OCI-LY3 (cell line): Measurements from ENCODE around the gene ANKRD30A.
"Not testable (repeated sequence)": the region's sequence is repeated elsewhere in the genome, so short reads cannot be mapped to it uniquely, and the experiment has no call there.

ENCODE experiments used
- H2AFZ ChIP-seq: fragments of 200-600, 300-600 bp; shearing (Covaris generic); 2 replicates; pipeline ENCODE4 v1.6.0; 2014; ENCODE audit warnings: antibody characterized with exemption, low read depth, low read length
- H3K27ac ChIP-seq: fragments of 200-600, 300-600 bp; sonication (generic); 2 replicates; pipeline ENCODE4 v1.5.1; 2014; ENCODE audit warnings: mild to moderate bottlenecking, low read length, moderate library complexity, mixed read lengths
- H3K27me3 ChIP-seq: fragments of 200-600, 300-600 bp; sonication (generic); 2 replicates; pipeline ENCODE4 v1.6.1; 2014; ENCODE audit warnings: low read depth, low read length, mixed read lengths
- H3K36me3 ChIP-seq: fragments of 200-600, 300-600 bp; sonication (generic); replicated peaks from 2 replicates; pipeline ENCODE3; 2014; ENCODE audit warnings: low read depth, low read length, mixed read lengths
- H3K4me1 ChIP-seq: fragments of 300-600, 200-600 bp; sonication (generic); 2 replicates; pipeline ENCODE4 v1.6.1; 2014; ENCODE audit warnings: low read length, mixed read lengths
- H3K4me2 ChIP-seq: fragments of 200-600, 300-600 bp; sonication (generic); 2 replicates; pipeline ENCODE4 v1.6.1; 2014; ENCODE audit warnings: low read length, mixed read lengths
- H3K4me3 ChIP-seq: fragments of 300-600, 200-600 bp; sonication (generic); 2 replicates; pipeline ENCODE4 v1.5.1; 2014; ENCODE audit warnings: antibody characterized with exemption, mild to moderate bottlenecking, low read length, moderate library complexity
- H3K79me2 ChIP-seq: fragments of 300-600, 200-600 bp; shearing (Covaris generic); 2 replicates; pipeline ENCODE4 v1.6.1; 2014; ENCODE audit warnings: mild to moderate bottlenecking, low read length, mixed read lengths
- H3K9ac ChIP-seq: fragments of 300-600, 200-600 bp; shearing (Covaris generic); 2 replicates; pipeline ENCODE4 v1.6.0; 2014; ENCODE audit warnings: mild to moderate bottlenecking, low read length, moderate library complexity
- H3K9me3 ChIP-seq: fragments of 200-600, 300-600 bp; shearing (Covaris generic); 2 replicates; pipeline ENCODE4 v1.6.1; 2014; ENCODE audit warnings: low read length, mixed read lengths; ENCODE audit not compliant: insufficient read depth
- H4K20me1 ChIP-seq: fragments of 200-600, 300-600 bp; sonication (generic); 2 replicates; pipeline ENCODE4 v1.6.1; 2016; ENCODE audit warnings: low read length, mixed read lengths; ENCODE audit not compliant: insufficient read depth
- EZH2phosphoT487 ChIP-seq: fragments of 200-600 bp; shearing (Covaris generic); IDR thresholded peaks from 2 replicates; pipeline ENCODE4 v1.6.1; 2018; ENCODE audit warnings: antibody characterized with exemption, mixed run types, low read depth
- TF ChIP-seq, protein P1 (sequence below): fragments of 200-600, 300-600 bp; sonication (generic); IDR thresholded peaks from 2 replicates; pipeline ENCODE4 v1.5.1; 2014; ENCODE audit warnings: antibody characterized with exemption, low read length, low read depth

The ANKRD30A gene

DNA sequence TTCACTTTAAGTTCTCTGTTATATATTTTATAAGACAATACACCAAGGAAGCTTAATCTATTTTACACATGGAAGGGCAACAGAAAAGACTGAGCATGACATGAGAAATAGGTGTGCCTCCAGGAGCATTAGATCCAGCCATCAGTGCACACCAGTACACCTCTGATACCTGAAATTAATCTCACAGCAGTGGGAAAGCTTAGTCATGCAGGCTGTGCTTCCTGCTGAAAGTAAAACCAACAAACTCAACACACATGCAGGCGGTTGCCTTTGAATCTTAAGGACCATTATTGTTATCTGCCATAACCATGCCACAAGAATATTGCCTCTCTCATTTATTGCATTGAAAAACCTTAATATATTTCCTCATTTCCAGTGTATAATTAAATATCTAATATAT is 16.4 kb upstream of the ANKRD30A start:
- Histone ChIP-seq H3K79me2 (no peaks in the 10 kb centered on the region), H3K27ac (no peak overlapping the region), H3K4me2 (no peak overlapping the region), H3K4me1 (no peaks in the 10 kb centered on the region), H3K27me3 (no peaks in the 10 kb centered on the region), H3K9me3 (no peaks in the 10 kb centered on the region), H4K20me1 (no peaks in the 10 kb centered on the region), H3K4me3 (no peak overlapping the region), H3K36me3 (no peaks in the 10 kb centered on the region), H2AFZ (no peak overlapping the region), H3K9ac (no peak overlapping the region)
- TF ChIP-seq EZH2phosphoT487: no peak
- TF ChIP-seq, protein P1, sequence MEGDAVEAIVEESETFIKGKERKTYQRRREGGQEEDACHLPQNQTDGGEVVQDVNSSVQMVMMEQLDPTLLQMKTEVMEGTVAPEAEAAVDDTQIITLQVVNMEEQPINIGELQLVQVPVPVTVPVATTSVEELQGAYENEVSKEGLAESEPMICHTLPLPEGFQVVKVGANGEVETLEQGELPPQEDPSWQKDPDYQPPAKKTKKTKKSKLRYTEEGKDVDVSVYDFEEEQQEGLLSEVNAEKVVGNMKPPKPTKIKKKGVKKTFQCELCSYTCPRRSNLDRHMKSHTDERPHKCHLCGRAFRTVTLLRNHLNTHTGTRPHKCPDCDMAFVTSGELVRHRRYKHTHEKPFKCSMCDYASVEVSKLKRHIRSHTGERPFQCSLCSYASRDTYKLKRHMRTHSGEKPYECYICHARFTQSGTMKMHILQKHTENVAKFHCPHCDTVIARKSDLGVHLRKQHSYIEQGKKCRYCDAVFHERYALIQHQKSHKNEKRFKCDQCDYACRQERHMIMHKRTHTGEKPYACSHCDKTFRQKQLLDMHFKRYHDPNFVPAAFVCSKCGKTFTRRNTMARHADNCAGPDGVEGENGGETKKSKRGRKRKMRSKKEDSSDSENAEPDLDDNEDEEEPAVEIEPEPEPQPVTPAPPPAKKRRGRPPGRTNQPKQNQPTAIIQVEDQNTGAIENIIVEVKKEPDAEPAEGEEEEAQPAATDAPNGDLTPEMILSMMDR: no peak

DNA sequence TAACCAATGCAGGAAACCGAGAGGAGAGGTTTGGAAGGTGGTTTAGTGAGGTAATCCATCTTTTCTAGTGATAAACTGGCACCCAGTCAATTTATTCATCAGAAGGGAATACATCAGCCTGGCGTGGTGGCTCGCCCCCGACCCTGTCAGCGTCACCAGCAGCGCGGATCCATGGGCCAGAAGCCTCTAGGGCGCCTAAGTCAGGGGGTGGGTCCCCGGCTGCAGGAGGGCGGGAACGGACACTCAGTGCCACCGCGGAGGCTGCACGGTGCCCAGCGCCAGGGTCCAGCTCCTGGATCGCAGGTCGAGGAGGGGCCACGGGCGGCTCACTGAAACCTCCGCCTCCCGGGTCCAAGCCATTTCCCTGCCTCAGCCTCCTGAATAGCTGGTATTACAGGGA is 866 bp upstream of the ANKRD30A start:
- no peaks in the 10 kb centered on the region for H3K9me3 ChIP-seq
- H4K20me1 ChIP-seq: no peaks in the 10 kb centered on the region
- no peak for TF ChIP-seq EZH2phosphoT487
- TF ChIP-seq, protein P1: no peak
- H3K4me2 ChIP-seq: no peak overlapping the region
- H3K36me3 ChIP-seq: no peaks in the 10 kb centered on the region
- no peaks in the 10 kb centered on the region for H3K4me1 ChIP-seq
- no peak overlapping the region for H3K9ac ChIP-seq
- no peak overlapping the region for H2AFZ ChIP-seq
- no peaks in the 10 kb centered on the region for H3K79me2 ChIP-seq
- H3K4me3 ChIP-seq: no peak overlapping the region
- no peaks in the 10 kb centered on the region for H3K27me3 ChIP-seq
- no peak overlapping the region for H3K27ac ChIP-seq

DNA sequence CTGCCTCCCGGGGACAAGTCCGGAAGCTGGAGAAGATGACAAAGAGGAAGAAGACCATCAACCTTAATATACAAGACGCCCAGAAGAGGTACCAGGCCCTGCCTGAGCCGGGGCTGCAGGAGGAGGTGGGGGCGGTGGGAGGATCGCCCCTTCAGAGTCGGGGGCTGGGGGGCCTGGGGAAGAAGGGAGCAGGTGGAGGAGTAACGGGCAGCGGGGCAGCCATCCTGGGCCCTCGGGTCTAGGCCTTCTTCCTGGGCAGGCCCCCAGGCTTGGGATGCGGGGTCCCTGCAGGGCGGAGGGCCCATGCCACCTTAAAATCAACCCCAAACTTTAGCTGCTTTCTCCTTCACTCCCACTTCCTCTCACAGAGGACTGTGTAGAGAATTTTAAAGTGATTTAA is 523 bp downstream of the ANKRD30A start:
- Histone ChIP-seq H3K27me3 (no peaks in the 10 kb centered on the region), H3K4me1 (no peaks in the 10 kb centered on the region), H3K9ac (no peak overlapping the region), H3K27ac (no peak overlapping the region), H2AFZ (no peak overlapping the region), H3K79me2 (no peaks in the 10 kb centered on the region), H3K4me2 (no peak overlapping the region), H3K4me3 (no peak overlapping the region), H3K36me3 (no peaks in the 10 kb centered on the region), H4K20me1 (no peaks in the 10 kb centered on the region), H3K9me3 (no peaks in the 10 kb centered on the region)
- TF ChIP-seq, protein P1: no peak
- no peak for TF ChIP-seq EZH2phosphoT487

DNA sequence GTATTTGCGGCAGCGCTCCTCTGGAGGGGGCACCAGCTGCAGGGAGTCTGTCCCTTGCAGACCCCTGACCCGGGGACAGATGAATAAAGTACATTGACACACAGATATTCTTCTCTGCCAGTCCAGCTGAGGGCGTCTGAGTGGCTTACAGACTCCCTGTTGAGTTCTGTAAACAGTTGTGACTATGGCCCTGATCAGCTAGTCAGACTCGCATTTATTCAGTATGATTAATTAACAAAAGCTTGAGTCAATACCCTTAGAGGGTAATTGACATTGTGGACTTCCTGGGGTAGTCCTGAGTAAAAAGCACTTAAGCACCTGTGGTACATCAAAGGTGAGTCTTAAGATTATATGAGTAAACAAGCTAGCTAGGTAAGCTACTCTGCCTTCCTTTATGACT is 21.0 kb downstream of the ANKRD30A start:
- Histone ChIP-seq H3K4me2 (no peak overlapping the region), H3K4me1 (no peaks in the 10 kb centered on the region), H3K4me3 (no peak overlapping the region), H2AFZ (no peak overlapping the region), H3K9me3 (no peaks in the 10 kb centered on the region), H3K27me3 (no peaks in the 10 kb centered on the region), H3K27ac (no peak overlapping the region), H4K20me1 (no peaks in the 10 kb centered on the region), H3K9ac (no peak overlapping the region), H3K79me2 (no peaks in the 10 kb centered on the region), H3K36me3 (no peaks in the 10 kb centered on the region)
- TF ChIP-seq EZH2phosphoT487: no peak
- TF ChIP-seq, protein P1: no peak

DNA sequence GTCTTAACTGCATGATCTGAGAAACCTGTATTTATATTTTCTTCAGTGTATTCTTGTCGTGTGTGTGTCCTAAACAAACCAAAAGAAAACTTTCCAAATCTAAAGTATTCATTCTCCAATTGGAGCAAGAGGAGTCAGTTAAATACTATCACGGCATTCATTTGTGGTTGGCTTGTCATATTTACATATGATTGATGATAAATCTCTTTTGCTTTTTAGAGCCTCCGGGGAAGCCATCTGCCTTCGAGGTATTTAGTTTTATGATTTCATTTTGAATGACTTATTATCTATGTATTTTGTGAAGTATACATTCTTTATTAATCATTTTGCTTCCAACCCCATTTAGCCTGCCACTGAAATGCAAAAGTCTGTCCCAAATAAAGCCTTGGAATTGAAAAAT is 37.0 kb downstream of the ANKRD30A start:
- H3K9ac ChIP-seq, H3K79me2 ChIP-seq, H3K36me3 ChIP-seq, H3K4me3 ChIP-seq, H4K20me1 ChIP-seq, H3K4me1 ChIP-seq, H2AFZ ChIP-seq, H3K27me3 ChIP-seq, H3K27ac ChIP-seq, H3K4me2 ChIP-seq, H3K9me3 ChIP-seq: not testable (repeated sequence)

DNA sequence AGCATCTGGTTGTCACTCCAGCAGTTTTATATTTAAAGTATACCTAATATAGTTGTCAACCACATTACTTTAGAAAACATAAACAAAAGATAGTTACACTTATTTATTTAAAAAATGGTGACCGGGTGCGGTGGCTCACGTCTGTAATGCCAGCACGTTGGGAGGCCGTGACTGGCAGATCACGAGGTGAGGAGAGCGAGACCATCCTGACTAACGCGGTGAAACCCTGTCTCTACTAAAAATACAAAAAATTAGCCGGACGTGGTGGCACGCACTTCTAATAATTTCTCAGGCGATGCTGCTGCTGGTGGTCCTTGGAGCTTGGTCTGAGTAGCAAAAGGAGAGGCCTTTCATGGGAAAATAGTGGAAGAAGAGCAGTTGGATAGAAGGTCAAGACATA is 46.5 kb downstream of the ANKRD30A start:
- not testable (repeated sequence) for H3K36me3 ChIP-seq, H3K4me2 ChIP-seq

DNA sequence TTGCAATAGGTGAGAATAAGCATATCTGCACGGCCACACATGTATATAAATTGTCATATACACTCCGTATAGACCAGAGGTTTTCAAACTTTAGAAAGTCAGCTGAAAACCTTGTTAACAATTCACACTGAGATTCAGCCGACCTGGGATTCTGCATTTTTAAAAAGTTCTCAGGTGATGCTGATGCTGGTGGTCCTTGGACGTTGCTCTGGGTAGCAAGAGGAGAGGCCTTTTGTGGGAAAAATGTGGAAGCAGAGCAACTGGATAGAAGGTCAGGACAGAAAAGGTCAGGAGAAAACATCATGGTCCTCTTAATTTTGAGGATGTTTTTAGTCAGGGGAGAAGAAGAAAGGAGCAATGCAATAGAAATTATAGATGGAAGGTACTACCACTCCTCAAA is 52.9 kb downstream of the ANKRD30A start:
- H3K9ac ChIP-seq, H3K36me3 ChIP-seq, H3K4me3 ChIP-seq, H3K9me3 ChIP-seq, H3K27ac ChIP-seq, H3K27me3 ChIP-seq, H3K4me2 ChIP-seq, H2AFZ ChIP-seq, H4K20me1 ChIP-seq, H3K4me1 ChIP-seq, H3K79me2 ChIP-seq: not testable (repeated sequence)

More for the DNA sequence above, 46.5 kb downstream of the ANKRD30A start:
- H3K27me3 ChIP-seq, H3K4me3 ChIP-seq, H3K27ac ChIP-seq, H3K4me1 ChIP-seq, H3K9me3 ChIP-seq, H4K20me1 ChIP-seq, H2AFZ ChIP-seq, H3K9ac ChIP-seq, H3K79me2 ChIP-seq: not testable (repeated sequence)
